Measurements from ENCODE around the gene MYOG. TPM values are rescaled to one million over a fixed set of nuclear protein-coding genes. Genes with fewer than 3 reads are reported as not detected.

Gene MYOG
- total and polyA plus RNA-seq, 2 of the 4 experiments (the other 2 are of a cell fraction), result not detected

DNA sequence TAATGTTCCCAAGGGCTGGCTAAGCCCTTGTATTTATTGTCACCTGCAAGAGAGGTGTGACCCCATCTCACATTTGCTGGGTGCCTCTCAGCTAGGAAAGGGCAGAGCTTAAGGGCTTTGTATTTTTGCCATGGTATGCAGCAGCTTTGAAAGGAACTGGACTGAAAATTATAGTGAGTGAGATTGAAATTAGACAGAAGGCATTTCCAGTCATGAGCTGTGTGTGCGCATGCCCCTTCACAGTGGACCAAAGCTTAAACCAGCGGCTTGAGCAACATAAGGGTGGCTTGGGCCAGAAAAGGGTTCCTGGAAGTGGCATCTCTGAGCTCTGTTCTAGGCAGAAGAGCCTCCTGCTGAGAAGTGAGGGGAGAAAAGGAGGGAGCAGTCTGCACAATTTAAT lies 19.8 kb downstream of the MYOG start:
- H3K4me3 ChIP-seq (ENCODE audit: insufficient read depth, low read depth, low read length), result no peak overlapping the region
- H3K36me3 ChIP-seq (ENCODE audit: control insufficient read depth, insufficient read depth, low read length), result peaks cover 10% of the 10 kb centered on the region
- WGBS, 2 experiments (ENCODE audit: extremely low coverage in 2 of 2, insufficient read length in 1 of 2), result 20% methylated on average over 1 of the region's 2 CpGs; no CpG with 5 or more reads in 1 of the 2 experiments
- no peaks in the 10 kb centered on the region for H3K9me1 ChIP-seq (ENCODE audit: insufficient read depth, low read length)
- H3K27me3 ChIP-seq (ENCODE audit: control insufficient read depth, insufficient read depth, low read length), result no peaks in the 10 kb centered on the region; the same call in 1 of the 2 replicates
- BruUV-seq (replicated peaks), result no TSS peak
- dilution Hi-C loops (cut with HindIII; ENCODE audit: low sequenced_read_pairs, unreplicated experiment), result no loop called here
- no peaks in the 10 kb centered on the region for H3K9me3 ChIP-seq (ENCODE audit: control insufficient read depth, insufficient read depth, low read length)
- H2AK9ac ChIP-seq (replicated peaks; ENCODE audit: low read depth, low read length, poor library complexity), result no peak overlapping the region
- no peak overlapping the region for H3K4me2 ChIP-seq (ENCODE audit: low read depth, low read length)
- no peak overlapping the region for H4K91ac ChIP-seq (ENCODE audit: insufficient read depth, low read depth, low read length)
- DNase-seq, result no peak
- TF ChIP-seq, protein P1, sequence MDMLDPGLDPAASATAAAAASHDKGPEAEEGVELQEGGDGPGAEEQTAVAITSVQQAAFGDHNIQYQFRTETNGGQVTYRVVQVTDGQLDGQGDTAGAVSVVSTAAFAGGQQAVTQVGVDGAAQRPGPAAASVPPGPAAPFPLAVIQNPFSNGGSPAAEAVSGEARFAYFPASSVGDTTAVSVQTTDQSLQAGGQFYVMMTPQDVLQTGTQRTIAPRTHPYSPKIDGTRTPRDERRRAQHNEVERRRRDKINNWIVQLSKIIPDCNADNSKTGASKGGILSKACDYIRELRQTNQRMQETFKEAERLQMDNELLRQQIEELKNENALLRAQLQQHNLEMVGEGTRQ (IDR thresholded peaks at IDR 0.05; ENCODE audit: low read depth, low read length), result no peak
- TF ChIP-seq MAZ (IDR thresholded peaks at IDR 0.05; ENCODE audit: borderline replicate concordance, low read depth, low read length) (no peak), CEBPB (IDR thresholded peaks at IDR 0.05; ENCODE audit: low read depth, low read length) (no peak), NFE2L2 (IDR thresholded peaks at IDR 0.05; ENCODE audit: low read depth, low read length) (no peak), BHLHE40 (IDR thresholded peaks at IDR 0.05; ENCODE audit: low read depth, low read length) (no peak), MAFK (IDR thresholded peaks at IDR 0.05; ENCODE audit: low read depth, low read length) (no peak), SMC3 (IDR thresholded peaks at IDR 0.05; ENCODE audit: low read depth, low read length) (no peak), POLR2A (IDR thresholded peaks at IDR 0.05; ENCODE audit: low read depth, low read length) (no peak), RFX5 (IDR thresholded peaks at IDR 0.05; ENCODE audit: low read depth, low read length) (no peak), RCOR1 (IDR thresholded peaks at IDR 0.05; ENCODE audit: insufficient replicate concordance, low read length) (no peak), MXI1 (IDR thresholded peaks at IDR 0.05; ENCODE audit: borderline replicate concordance, low read depth, low read length) (no peak), FOS (IDR thresholded peaks at IDR 0.05; ENCODE audit: low read depth, low read length) (no peak), CTCF (conservative IDR thresholded peaks at IDR 0.05; ENCODE audit: low read depth, low read length) (no peak), CHD1 (IDR thresholded peaks at IDR 0.05; ENCODE audit: low read depth, low read length) (no peak), ELK1 (IDR thresholded peaks at IDR 0.05; ENCODE audit: borderline replicate concordance, low read depth, low read length) (no peak)
- H4K8ac ChIP-seq (ENCODE audit: low read depth in 2 of 2, low read length in 2 of 2), result no peak overlapping the region
- no peak overlapping the region for H3K18ac ChIP-seq (ENCODE audit: low read depth, low read length)
- H2AFZ ChIP-seq (replicated peaks; ENCODE audit: low read length, poor library complexity), result no peak overlapping the region
- H2BK15ac ChIP-seq (ENCODE audit: low read depth, low read length), result no peak overlapping the region
- no peak for ATAC-seq (ENCODE audit: low read depth)
- H3K9ac ChIP-seq (ENCODE audit: low read depth, low read length), result no peak overlapping the region
- no peaks in the 10 kb centered on the region; the same call in 1 of the 2 replicates for H4K20me1 ChIP-seq (ENCODE audit: insufficient read depth, low read length)
- no peaks in the 10 kb centered on the region for H3K4me1 ChIP-seq (ENCODE audit: control insufficient read depth, insufficient read depth, low read length)
- H2AK5ac ChIP-seq (ENCODE audit: low read depth, low read length), result no peak overlapping the region
- no peak overlapping the region for H3K4ac ChIP-seq (ENCODE audit: low read depth, low read length)
- H2BK120ac ChIP-seq (ENCODE audit: low read depth, low read length), result no peak overlapping the region
- H3K23ac ChIP-seq (ENCODE audit: low read depth, low read length), result no peak overlapping the region
- no peak overlapping the region for H2BK20ac ChIP-seq (ENCODE audit: low read depth, low read length)
- no peak overlapping the region for H4K5ac ChIP-seq (ENCODE audit: low read depth, low read length)
- H3K27ac ChIP-seq (ENCODE audit: insufficient read depth, low read length), result no peak overlapping the region
- POLR2A ChIA-PET (ENCODE audit: unreplicated experiment), result no interaction called here
- no peaks in the 10 kb centered on the region for H3K79me1 ChIP-seq (ENCODE audit: low read depth in 1 of 2, low read length in 2 of 2)
- H3K56ac ChIP-seq (ENCODE audit: extremely low read depth, insufficient read depth, low read length), result no peak overlapping the region
- CTCF ChIA-PET, result interaction anchor here (1.1 kb wide), 3 partner anchors 13 to 201 kb away, joined by 4 to 5 read pairs (median 4); no protein-coding TSS in a partner anchor
- in situ Hi-C loops (cut with MboI; ENCODE audit: low sequenced_read_pairs), result no loop called here
- intact Hi-C loops (cut with micrococcal nuclease), result no loop called here
- H2BK5ac ChIP-seq (ENCODE audit: low read depth, low read length, poor library complexity, severe bottlenecking), result no peak overlapping the region
- H3K14ac ChIP-seq (replicated peaks; ENCODE audit: low read depth, low read length), result no peak overlapping the region

Measured in IMR-90 (cell line).